HepG2 (cell line): ENCODE measurements around the gene SLIT3.

Experiments used
- TF ChIP-seq, protein P1 (sequence below): sonication (generic); formaldehyde crosslinking; IDR thresholded peaks from 2 replicates; pipeline ENCODE4 v1.5.0; 2020; ENCODE audit warnings: mild to moderate bottlenecking, missing genetic modification reagents, moderate library complexity
- TF ChIP-seq, protein P2 (sequence below): fragments of 450-650 bp; IDR thresholded peaks from 2 replicates; pipeline ENCODE4 v1.6.1; 2016

DNA sequence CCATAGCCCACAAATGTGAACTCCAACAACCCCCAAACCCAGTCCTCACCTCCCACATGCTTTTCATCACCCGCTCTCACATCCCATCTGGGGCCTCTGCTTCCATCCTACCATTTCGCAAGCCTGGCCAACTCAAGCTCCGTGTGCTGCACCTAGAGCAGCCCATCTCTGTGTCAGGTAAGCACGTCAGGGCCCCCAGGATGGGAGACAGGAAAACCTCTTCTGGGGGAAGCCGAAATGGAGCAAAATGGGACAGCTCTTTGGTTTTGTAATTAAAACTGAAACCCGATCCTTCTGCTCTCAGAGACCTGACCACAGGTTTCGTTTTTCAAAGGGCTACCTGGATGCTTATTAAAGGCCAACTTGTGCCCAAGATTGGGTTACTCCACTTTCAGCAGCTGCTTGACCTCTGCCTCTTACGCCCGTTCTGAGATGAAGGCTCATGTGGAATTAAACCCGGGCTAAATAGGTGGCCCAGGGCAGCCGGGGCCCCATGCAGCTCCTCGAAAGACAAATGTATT is 287.7 kb downstream of the SLIT3 start:
- TF ChIP-seq, protein P1, sequence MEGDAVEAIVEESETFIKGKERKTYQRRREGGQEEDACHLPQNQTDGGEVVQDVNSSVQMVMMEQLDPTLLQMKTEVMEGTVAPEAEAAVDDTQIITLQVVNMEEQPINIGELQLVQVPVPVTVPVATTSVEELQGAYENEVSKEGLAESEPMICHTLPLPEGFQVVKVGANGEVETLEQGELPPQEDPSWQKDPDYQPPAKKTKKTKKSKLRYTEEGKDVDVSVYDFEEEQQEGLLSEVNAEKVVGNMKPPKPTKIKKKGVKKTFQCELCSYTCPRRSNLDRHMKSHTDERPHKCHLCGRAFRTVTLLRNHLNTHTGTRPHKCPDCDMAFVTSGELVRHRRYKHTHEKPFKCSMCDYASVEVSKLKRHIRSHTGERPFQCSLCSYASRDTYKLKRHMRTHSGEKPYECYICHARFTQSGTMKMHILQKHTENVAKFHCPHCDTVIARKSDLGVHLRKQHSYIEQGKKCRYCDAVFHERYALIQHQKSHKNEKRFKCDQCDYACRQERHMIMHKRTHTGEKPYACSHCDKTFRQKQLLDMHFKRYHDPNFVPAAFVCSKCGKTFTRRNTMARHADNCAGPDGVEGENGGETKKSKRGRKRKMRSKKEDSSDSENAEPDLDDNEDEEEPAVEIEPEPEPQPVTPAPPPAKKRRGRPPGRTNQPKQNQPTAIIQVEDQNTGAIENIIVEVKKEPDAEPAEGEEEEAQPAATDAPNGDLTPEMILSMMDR = no peak
- TF ChIP-seq, protein P2, sequence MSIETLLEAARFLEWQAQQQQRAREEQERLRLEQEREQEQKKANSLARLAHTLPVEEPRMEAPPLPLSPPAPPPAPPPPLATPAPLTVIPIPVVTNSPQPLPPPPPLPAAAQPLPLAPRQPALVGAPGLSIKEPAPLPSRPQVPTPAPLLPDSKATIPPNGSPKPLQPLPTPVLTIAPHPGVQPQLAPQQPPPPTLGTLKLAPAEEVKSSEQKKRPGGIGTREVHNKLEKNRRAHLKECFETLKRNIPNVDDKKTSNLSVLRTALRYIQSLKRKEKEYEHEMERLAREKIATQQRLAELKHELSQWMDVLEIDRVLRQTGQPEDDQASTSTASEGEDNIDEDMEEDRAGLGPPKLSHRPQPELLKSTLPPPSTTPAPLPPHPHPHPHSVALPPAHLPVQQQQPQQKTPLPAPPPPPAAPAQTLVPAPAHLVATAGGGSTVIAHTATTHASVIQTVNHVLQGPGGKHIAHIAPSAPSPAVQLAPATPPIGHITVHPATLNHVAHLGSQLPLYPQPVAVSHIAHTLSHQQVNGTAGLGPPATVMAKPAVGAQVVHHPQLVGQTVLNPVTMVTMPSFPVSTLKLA = no peak
